Measurements from ENCODE around the gene DNAJC21.

- no peak for TF ChIP-seq POLR2A (IDR thresholded peaks at IDR 0.05)
- TF ChIP-seq CTCF (IDR thresholded peaks at IDR 0.05): no peak
- no peak for TF ChIP-seq POLR2AphosphoS5 (IDR thresholded peaks at IDR 0.05)
Observed at GRCh38 chr5:34899066-34899465, 30.3 kb upstream of the DNAJC21 start.
